ENCODE results near the gene PER2.

PER2 gene

DNA sequence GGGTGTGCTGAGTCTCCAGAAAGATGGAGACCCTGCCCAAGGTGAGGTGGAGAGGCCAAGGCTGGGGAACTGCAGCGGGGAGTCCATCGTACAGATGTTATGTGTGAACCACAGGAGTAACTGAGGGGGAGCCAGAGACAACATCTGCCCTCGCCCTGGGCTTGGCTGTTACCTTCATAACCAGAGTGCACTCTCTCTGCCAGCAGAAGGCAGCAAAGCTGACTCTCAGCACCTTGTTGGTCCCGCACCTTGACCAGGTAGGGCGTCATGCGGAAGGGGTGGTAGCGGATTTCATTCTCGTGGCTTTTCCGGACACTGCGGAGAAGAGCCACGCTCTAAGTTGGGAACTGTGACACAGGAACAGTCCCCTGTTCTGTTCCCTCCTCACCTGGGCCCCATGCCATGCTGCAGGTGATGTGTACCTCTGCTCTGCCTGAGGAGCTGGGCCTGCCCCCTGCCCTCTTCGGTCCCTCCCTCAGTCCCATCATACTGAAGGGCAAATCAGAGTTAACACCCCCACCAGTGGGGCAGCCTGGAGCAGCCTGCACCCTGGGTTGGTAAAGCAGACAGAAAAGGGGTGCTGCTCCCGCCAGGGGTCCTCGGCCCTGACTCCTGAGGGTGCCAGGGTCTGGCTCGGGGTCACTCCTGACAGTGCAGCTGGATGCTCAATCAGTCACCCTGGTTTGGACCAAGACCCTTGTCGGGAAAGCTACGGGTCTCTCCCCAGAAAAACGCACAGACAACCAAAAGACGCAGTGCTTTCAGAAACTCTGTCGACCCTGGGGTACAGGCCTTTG, 20.3 kb downstream of the PER2 start:
- DNase-seq (ENCODE audit: low read depth in 2 of 2), result no peak

DNA sequence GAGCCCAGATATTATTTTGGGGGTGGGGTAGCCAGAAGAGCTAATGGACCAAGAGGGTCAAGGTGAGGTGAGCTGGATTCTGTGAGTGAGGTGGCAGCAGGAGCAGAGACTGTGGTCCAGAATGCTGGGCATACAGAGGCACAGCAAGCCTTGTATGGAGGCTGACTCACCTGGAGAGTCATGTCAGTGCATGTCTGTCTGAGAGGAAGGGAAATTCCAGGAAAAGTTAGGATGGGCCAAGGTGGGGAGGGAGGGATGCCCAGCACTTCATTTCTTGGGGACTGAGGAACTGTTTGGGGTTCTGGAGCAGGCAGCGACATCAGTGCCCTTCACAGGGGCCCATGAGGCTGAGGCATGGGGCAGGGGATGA, 21.1 kb downstream of the PER2 start:
- DNase-seq (ENCODE audit: low read depth in 2 of 2), result no peak

DNA sequence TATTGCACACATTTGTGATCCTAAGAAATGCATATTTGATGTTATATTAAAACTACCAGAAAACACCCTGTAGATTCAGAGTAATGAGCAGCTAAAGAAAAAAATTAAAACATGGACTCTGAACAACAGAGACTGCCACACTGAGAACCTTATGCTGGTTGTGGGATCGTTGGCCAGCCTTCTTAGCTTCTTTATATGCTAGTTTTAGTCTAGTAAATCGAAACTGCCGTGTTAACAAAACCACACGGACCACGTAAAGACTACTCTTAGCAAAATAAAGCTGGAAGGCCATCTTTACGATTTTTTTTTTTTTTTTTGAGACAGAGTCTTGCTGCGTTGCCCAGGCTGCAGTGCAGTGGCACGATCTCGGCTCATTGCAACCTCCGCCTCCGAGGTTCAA, 22.8 kb downstream of the PER2 start:
- no peak for DNase-seq (ENCODE audit: low read depth in 2 of 2)

DNA sequence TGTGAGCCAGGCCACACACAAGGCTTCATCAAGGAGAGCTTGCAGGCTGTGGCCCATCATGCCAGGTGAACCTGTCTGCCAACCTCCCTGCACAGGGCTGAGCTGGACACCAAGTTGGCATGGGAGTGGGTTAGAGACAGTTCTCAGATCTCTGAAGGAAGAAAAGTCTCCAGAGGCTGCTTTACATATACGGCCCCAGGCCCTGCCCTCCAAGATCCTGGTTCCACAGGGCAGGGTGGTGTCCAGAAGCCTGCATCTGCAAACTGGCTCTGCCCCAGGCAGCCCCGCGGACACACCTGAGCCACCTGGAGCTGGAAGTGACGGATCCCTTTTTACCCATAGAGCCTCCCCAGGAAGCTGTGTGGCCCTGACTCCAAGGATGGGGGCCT, 24.3 kb downstream of the PER2 start:
- no peak for DNase-seq (ENCODE audit: low read depth in 2 of 2)

DNA sequence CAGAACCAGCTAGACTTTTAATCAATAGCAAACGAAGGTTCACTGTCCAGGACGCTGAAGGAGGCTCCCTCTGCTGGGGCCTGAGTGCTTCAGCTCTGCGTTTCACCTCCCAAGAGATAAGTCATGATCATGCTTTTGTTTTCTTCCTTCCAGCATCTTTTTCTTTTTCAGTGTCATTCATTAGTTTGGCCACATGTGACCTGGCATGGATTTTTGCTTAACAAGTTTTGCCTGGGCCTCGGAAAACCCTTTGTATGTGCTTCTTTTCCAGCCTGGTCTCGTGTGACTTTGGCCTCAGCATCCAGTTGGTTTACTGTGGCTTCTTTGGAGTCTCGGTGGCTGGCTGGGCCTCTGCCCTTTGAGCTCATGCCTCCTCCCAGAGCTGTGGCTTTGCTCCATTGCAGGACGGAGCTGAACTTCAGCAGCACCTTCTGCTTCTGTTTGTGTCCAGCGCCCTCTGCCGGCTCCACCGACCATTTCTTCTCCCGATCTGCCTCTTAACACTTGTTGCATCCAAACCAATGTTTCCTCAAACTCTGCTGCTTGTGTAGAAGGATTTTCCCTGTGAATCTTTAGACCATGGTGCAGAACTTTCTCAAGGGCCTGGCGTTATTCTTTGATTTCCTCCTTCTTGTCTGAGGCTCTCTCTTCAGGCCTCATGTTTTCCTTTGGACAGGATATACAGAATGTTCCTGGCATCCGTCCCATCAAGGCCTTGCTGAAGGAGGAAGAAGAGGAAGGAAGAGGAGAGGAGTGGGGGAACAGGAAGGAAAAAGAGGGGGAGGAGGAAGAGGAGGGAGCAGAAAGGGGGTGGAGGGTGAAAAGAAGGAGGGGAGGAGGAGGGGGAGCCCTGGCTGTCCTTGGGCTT, 25.0 kb downstream of the PER2 start:
- DNase-seq (ENCODE audit: low read depth in 2 of 2), result peak; percentile 65 to 67

DNA sequence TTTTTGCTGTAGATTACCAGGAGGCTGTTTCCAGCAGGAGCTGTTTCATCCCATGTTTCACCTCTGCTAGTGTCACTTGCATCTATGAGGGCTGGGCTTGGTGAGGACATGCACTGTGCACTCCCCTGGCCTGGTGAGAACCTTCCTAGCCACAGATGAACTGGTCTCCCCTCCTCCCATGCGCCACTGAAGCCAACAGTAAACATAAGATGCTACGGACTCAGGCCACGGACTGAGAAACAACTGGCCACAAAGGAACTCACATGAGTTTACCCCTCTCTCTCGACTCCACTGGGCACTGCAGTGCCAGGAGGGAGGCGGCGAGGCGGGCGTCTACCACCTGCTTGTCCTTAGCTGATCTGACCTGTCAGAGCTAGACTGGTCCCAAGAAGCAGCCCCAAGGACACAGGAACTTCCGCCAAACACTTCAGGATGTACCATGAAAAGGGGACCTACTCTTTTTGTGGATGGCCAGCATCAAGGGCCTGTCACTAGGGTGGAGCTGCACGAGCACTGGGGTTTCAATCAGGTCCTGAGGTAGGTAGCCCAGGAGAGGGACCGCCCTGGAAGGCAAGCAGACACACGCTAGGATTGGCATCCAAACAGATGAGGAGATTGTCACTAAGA, 25.8 kb downstream of the PER2 start:
- no peak for DNase-seq (ENCODE audit: low read depth in 2 of 2)

DNA sequence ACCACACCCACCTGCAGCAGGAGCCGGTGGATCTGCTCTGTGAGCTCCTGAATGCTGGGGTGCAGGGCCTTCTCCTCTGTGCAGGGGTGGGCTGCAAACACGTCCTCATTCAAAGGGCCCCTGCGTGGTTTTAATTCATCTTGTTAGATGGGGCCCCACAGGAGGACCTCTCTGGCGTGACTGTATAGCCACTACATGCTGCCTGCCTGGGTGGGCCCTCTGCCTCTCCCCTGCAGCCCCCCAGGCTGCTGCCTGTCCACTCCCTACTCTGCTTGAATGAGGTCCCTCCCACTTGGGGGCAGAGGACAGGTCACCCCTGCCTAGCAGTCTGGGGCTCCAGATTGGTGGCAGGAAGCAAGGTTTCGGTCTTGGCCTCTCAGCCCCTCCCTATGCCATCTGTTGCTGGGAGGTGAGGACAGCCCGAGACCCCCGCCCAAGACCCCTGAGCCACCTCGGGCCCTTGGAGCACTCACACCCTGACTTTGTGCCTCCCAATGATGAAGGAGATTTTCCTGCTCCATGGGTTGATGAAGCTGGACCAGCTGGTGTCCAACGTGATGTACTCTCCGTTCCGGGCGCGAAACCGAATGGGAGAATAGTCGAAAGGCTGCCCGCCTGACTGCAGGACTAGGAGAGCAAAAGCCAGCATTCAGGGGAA, 26.6 kb downstream of the PER2 start:
- DNase-seq (ENCODE audit: low read depth in 2 of 2), result no peak

DNA sequence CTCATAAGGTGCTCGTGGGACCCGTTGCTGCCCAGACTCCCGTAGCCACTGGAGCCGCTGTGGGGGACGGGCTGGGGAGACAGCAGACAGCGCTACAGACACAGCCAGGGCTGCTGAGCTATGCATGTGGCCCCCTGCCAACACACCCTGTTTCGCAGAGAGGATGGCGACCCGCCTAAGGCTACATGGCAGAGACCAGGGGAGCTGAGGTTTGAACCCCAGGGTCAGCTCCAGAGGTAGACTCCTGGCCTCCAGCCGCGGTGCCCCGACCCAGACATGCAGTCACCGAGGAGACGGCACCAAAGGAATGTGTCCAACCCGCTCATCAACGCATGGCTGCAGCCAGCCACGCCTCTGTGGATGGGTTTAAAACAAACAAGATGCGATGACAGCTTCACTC, 27.5 kb downstream of the PER2 start:
- DNase-seq (ENCODE audit: low read depth in 2 of 2), result no peak

DNA sequence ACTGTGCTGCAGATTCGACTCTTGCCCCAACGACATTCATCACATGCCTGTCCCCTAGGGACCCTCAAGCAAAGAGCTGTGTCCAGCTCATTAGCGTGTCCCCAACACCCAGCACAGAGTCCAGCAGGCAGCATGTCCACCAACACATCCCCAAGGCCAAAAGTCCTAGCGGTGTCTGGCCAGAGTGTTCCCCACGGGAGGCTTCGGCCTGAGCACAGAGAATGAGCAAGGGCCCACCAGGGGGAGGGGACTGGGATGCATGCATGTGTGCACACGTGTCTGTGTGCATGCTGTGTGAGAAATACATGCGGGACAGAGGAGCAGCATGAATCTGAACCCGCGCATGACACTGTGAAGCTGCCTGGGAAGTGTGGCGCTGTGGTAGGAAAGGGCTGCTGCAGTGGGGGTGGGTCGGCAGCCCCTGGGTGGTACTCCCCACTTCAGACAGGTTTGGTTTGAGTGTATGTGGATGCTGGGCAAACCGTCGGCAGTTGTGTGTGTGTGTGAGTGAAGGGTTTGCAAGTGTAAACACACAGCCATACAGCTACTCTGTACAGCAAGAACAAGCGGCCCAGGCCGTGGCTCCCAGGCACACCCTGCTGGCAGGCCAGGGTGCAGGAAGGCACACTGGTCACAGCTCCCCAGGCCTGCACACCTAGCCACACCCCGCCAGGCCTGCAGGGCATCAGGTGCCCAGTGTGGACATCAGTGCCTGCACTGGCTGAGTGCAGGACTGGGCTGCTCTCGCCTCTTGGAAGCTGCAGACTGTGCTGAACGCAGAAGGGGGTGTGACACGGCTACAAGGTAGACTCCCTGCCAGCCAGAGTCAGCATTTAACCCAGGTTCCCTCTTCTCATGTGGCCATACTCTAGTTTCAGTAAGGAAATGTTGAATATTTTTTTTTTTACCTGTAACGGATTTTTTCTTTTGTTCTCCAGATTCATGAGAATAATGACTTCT, 29.1 kb downstream of the PER2 start:
- no peak for DNase-seq (ENCODE audit: low read depth in 2 of 2)

DNA sequence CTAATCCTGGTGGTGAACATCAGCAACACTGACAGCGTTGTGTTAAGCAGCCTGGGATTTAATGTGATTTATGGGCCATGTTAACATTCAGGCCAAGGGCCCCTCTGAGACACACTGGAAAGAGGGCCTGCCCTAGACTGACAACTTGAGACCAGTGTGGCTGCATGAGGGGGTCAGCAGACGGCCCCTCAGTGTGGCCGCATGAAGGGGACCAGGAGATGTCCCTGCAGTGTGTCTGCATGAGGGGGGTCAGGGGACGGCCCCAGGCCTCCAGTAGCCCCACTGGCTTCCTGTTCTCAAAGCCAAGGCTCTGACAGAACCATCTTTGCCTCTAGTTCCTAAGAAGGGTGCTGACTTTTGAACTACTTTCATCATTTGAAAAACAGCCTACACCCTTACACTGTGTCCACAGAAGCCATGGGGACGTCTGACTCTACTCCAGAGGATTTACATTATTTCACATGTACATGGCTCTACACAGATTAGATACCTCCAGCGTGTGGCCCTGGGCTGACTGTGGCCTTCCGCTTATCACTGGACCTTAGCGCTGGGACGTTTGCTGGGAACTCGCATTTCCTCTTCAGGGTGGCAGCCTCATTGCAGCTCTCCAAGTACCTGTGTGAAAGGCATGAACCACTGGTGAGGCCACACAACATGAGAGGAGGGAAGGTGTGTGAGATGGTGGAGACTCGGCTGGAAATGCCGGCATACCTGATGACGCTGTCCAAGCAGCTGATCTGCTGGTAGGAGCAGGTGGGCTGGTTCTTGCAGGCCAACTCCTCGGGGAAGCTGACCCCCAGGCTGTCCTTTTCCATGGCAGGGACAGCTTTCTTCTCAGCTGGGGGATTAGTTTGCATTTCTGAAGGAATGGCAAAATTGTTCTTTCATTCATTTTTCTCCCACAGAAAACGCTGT, 30.4 kb downstream of the PER2 start:
- DNase-seq (ENCODE audit: low read depth in 2 of 2), result no peak

DNA sequence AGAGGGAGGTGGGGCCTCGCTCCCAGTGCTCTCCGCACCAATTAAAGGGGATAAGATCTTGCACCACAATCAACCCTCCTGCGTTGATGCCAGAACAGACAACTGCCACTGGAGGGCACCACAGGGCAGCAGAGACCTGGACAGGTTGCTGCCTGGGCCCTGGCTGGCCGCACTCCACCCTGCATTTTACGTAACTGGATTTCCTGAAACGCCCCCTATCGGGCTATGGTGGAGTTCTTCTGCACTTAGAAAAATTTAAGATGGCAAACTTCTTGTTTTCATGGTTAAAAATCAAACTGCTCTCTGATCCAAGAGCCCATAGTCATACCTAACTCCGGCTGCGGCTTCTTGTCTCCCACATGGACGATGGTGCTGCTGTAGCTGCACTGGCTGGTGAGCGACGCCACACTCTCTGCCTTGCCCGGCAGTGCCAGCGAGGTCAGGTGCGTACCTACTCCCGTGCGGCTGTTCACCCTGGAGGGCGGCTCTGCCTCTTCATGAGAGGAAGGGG, 31.8 kb downstream of the PER2 start:
- peak; percentile 52 to 55 for DNase-seq (ENCODE audit: low read depth in 2 of 2)

DNA sequence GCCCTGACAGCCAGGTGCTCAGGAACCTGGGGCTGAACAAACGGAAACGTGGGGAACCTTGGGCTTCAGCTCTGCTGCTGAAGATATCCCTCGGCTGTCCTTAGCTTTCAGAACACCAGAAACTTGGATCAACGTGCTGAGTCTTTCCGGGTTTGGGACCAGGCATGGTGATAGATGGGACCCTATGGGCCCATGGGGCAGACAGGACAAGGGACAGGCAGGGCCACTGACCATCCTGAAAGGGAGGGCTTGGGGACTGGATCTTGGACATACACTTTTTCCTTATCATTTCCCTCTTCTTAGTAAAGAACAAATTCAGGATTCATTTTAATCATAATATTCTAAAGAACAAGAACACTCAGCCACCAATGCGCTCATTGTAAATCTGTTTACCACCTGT, 32.3 kb downstream of the PER2 start:
- no peak for DNase-seq (ENCODE audit: low read depth in 2 of 2)

DNA sequence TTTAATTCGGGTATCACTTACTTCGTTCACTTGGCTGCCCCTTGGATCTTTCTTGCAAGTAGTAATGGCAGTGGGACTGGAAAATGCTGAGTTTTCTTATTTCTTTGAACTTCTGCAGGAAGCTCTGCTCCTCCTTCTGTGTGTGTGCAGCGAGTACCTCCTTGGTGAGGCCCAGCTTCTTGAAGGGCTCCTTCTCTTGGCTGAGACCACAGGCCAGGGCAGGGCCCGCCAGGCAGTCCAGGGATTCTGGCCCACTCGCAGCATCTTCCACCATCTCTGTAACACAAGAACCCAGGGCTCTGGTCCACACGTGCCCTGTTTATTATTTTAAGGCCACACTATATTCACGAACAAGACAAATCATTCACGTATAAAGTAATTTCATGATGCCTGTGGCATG, 32.8 kb downstream of the PER2 start:
- DNase-seq (ENCODE audit: low read depth in 2 of 2), result no peak

DNA sequence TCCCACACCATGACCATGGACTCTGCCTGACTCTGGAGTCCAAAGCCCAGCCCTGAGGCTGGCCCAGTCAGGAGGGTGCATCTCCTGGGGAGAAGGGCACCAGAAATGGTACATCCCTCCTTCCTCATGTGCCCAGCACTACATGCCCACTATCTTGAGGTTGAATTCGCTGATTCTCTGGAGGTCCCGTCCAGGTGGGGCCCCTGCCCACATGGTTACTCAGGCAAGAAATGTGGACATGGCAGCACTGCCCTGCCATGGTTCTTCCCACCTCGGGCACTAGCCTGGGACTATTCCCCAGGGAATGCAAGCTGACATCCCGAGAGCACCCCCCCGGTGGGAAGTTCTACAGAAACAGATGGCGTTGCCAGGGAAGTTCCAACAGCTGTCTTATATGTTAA, 33.3 kb downstream of the PER2 start:
- DNase-seq (ENCODE audit: low read depth in 2 of 2), result no peak

DNA sequence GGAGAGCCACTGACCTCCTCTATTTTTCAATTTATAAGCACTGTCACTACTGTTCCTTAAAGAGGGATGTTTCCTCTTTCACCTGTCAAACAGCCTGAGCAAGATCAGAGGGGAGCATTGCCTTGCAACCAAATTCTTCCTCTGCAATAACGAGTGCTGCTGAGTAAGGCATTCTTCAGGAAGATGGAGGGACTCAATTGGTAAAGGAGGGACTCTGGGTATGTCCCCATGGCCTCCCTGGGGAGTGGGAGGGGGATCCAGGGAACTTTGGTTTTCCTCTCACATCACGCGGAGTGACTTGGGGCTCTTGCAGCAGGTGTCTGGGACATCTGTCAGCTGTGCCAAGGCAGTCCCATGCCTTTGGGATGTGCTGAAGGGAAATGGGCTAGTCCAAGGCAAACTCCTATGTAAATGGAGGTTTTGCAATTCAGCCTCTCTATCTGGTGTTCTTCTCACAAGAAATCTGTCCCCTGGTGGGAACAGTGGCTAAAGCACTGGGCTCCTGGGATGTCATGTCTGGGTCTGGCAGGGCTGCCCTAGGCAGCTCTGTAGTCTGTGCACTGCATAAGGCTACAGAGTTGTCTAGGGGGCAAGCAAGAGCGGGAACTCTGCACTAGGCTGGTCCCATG, 34.2 kb downstream of the PER2 start:
- DNase-seq (ENCODE audit: low read depth in 2 of 2), result no peak

DNA sequence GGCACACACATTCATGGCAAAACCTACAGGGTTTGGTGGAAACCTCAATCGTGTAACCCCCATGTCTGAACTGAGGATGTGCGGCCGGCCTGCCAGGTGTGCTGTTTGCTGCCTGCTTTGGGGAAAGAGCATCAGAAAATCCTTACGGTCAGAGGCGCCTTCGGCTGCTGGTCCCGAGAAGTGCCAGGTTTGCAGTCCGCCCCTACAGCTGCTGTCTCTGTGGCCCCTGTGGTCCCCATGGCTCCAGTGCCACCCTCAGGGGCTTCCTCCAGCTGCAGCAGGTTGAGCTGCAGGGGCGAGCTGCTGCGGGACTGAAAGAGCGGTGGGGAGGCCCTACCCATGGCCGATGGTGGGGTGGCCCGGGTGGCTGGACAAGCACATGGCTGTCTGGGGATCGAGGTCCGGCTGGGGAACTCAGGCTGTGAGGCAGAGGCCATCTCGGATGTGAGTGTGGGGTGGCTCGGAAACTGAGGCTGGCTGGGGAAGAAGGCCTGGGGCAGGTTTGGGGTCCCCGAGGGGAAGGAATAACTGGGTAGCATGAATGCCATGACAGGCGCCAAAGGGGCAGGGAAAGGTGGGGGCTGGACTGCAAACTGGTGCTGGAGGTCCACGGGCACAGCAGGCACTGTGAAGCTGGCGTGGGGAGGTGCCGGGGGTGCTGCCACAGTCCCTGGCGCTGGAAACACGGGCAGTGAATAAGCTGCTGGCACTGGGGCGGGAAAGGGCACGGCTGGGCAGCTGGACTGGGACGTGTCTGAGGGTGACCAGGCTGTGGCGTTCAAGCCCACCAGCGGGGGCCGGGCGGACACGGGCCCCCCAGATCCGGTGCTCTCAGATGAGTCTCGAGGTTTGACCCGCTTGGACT, 35.4 kb downstream of the PER2 start:
- DNase-seq (ENCODE audit: low read depth in 2 of 2), result no peak

DNA sequence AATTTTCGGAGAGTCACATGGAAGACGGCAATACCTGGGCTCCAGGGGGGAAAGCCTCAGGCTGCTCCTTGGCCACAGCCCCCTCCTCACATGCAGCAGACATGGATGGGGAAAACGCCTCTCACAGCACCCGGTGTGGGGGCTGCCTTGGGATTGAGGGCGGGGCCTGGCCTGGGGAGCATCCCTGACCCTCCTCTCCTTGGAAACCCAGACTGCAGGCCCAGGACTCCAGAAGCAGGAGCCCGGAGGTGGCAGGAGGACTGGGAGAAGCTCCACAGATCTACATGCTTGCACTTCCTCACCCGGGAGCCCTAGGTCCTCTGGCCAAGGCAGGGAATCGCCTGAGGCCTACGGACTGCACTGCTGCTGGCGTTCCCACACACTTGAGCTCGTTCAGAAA, 36.4 kb downstream of the PER2 start:
- no peak for DNase-seq (ENCODE audit: low read depth in 2 of 2)

DNA sequence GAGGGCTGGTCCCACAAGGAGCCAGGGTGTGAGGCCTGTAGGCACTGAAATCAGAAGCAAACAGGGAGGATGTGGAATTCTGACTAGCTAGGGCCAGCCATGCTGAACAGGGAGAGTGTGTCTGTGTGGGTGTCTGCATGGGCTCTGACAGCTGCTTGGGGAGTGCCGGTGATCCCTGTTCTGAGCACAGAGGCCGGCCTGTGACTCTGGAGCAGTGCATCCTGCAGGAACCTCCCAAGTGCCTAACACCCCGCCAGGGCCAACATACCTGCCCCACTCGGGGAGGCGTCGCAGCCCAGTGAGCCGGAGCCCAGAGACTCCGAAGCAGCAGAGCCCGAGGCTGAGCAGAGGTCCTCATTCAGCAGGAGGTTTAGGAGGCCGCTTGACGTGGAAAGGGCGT, 37.1 kb downstream of the PER2 start:
- DNase-seq (ENCODE audit: low read depth in 2 of 2), result no peak

All from stimulated activated CD4-positive, alpha-beta T cell treated with anti-CD3 and anti-CD28 coated beads, Interleukin-1b, Interleukin-23, amount 100 ng/mL, for 4 hours (primary cell).